GM12875 (cell line): ENCODE measurements around the gene ADCY1.
"Not testable (repeated sequence)": the region's sequence is repeated elsewhere in the genome, so short reads cannot be mapped to it uniquely, and the experiment has no call there.

ENCODE experiments used
- H3K4me3 ChIP-seq: one replicate; pipeline ENCODE4 v1.5.1; 2011; ENCODE audit warnings: low read depth, low read length, control low read depth
- TF ChIP-seq, protein P1 (sequence below): IDR thresholded peaks from 2 replicates; pipeline ENCODE4 v1.5.1; 2011; ENCODE audit warnings: low read depth, mild to moderate bottlenecking, control low read depth, inconsistent platforms, low read length, moderate library complexity, borderline replicate concordance; ENCODE audit not compliant: insufficient read depth

ADCY1 gene

GRCh38 chr7:45573661-45574415 is at the start of gene ADCY1:
TSS of gene ADCY1 (plus strand) at chr7:45574368. CDS start at chr7:45574544, 176 bp downstream.
- H3K4me3 ChIP-seq: peak within 1 kb of the TSS; percentile 90

DNA sequence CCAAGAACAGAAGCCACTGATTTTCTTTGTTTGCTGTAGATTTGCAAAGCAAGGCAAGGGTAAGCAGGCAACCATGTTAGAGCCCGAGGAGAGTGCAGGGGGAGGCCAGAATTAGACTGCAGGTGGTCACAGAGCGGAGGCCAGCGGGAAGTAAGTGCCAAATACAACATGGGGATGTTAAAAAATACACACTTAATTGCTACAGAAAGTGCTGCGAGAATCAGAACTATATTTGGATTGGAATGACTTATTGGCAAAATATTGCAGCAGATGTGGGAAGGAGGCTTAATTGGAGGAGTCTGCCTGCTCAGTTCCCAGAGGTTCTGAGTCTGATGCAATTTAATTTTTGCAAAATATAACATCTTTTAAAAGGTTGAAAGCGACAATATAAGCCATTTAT is 49.7 kb upstream of the ADCY1 start:
- TF ChIP-seq, protein P1, sequence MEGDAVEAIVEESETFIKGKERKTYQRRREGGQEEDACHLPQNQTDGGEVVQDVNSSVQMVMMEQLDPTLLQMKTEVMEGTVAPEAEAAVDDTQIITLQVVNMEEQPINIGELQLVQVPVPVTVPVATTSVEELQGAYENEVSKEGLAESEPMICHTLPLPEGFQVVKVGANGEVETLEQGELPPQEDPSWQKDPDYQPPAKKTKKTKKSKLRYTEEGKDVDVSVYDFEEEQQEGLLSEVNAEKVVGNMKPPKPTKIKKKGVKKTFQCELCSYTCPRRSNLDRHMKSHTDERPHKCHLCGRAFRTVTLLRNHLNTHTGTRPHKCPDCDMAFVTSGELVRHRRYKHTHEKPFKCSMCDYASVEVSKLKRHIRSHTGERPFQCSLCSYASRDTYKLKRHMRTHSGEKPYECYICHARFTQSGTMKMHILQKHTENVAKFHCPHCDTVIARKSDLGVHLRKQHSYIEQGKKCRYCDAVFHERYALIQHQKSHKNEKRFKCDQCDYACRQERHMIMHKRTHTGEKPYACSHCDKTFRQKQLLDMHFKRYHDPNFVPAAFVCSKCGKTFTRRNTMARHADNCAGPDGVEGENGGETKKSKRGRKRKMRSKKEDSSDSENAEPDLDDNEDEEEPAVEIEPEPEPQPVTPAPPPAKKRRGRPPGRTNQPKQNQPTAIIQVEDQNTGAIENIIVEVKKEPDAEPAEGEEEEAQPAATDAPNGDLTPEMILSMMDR: no peak
- H3K4me3 ChIP-seq: no peak overlapping the region

More at GRCh38 chr7:45573661-45574415, at the start of gene ADCY1:
- TF ChIP-seq, protein P1: no peak

GRCh38 chr7:45525057-45525456 is 49.1 kb upstream of the ADCY1 start:
- TF ChIP-seq, protein P1: no peak
- no peak overlapping the region for H3K4me3 ChIP-seq

- TF ChIP-seq, protein P1: no peak
- no peak overlapping the region for H3K4me3 ChIP-seq
Observed at GRCh38 chr7:45543473-45543872, 30.7 kb upstream of the ADCY1 start.

GRCh38 chr7:45545105-45545710 is 29.0 kb upstream of the ADCY1 start:
- not testable (repeated sequence) for H3K4me3 ChIP-seq

DNA sequence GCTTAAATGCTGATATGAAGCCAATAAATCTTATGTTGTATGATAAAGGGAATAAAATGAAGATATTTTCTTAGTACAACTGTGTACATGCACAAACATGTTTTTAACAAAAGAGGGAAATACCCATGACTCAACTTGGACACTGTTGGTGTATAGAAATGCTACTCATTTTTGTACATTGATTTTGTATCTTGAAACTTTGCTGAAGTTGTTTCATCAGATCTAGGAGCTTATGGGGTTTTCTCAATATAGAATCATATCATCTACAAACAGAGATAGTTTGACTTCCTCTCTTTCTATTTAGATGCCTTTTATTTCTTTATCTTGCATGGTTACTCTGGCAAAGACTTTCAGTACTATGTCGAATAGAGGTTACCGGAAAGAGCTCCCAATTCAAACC is 25.3 kb upstream of the ADCY1 start:
- not testable (repeated sequence) for H3K4me3 ChIP-seq

DNA sequence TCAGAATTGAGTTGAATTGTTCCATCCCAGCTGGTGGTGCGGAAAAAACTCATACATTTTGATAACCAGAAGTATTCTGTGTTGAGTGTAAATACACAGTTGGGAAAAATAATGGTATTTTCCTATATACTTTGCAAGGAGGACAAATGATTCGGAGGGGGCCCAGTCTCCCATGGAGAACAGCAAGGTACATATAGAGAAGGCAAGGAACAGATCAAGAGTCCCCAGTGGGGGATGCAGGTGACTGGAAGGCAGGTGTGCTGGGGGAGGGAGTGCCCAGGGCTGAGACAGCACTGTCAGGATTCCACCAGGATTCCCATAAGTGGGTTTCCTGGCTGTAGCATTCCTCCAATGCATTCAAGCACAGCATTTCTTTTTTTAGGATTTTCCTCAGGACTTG is 10.8 kb upstream of the ADCY1 start:
- H3K4me3 ChIP-seq: no peak overlapping the region

DNA sequence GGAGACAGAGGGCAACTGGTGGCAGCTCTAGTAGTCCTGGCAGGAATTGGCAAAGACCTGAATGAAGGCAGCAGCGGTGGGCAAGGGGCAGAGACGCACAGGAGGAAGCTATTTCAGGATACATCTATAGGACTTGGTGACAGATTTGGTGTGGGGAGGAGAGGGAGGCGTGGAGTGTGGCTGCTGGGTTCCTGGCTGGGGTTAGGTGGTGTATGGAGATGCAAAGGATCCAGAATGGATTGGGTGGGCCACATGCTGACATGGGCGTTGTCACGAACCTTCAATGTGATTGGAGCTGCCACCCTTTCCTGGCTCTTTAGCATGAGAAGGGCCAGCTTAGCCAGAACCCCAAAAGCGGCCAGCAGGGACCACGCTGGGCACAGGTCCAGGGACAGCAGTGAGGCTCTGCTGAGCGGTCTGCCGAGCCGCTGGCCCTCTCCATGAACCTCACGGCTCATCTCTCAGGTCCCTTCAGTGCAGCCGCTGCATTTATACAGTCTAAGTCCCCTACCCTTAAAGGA is 10.2 kb upstream of the ADCY1 start:
- TF ChIP-seq, protein P1: no peak
- H3K4me3 ChIP-seq: no peak overlapping the region

More for the DNA sequence above, 10.8 kb upstream of the ADCY1 start:
- TF ChIP-seq, protein P1: no peak
